ENCODE measurements around the gene RFPL4A.
"Not testable (repeated sequence)": the region's sequence is repeated elsewhere in the genome, so short reads cannot be mapped to it uniquely, and the experiment has no call there.

The RFPL4A gene

GRCh38 chr19:55758797-55759196 is at the start of gene RFPL4A:
RFPL4A (plus strand) TSS chr19:55759097; CDS start chr19:55761801, 2,704 bp downstream.
- DNase-seq (ENCODE audit: low read depth) = not testable (repeated sequence)

GRCh38 chr19:55711719-55712118 is 47.2 kb upstream of the RFPL4A start:
- no peak for DNase-seq (ENCODE audit: low read depth)

GRCh38 chr19:55712804-55713631 is 45.9 kb upstream of the RFPL4A start:
- DNase-seq (ENCODE audit: low read depth) = no peak

GRCh38 chr19:55716531-55716930 is 42.4 kb upstream of the RFPL4A start:
- no peak for DNase-seq (ENCODE audit: low read depth)

GRCh38 chr19:55717251-55717650 is 41.6 kb upstream of the RFPL4A start:
- DNase-seq (ENCODE audit: low read depth) = no peak

GRCh38 chr19:55717879-55718711 is 40.8 kb upstream of the RFPL4A start:
- DNase-seq (ENCODE audit: low read depth) = not testable (repeated sequence)

- no peak for DNase-seq (ENCODE audit: low read depth)
Observed at GRCh38 chr19:55720214-55720746, 38.6 kb upstream of the RFPL4A start.

GRCh38 chr19:55720801-55721200 is 38.1 kb upstream of the RFPL4A start:
- DNase-seq (ENCODE audit: low read depth) = no peak

- DNase-seq (ENCODE audit: low read depth) = no peak
Observed at GRCh38 chr19:55723491-55723890, 35.4 kb upstream of the RFPL4A start.

- DNase-seq (ENCODE audit: low read depth) = not testable (repeated sequence)
Observed at GRCh38 chr19:55730378-55730777, 28.5 kb upstream of the RFPL4A start.

- no peak for DNase-seq (ENCODE audit: low read depth)
Observed at GRCh38 chr19:55738302-55738701, 20.6 kb upstream of the RFPL4A start, which contains the start of gene NLRP9. NLRP9 (minus strand) TSS chr19:55738402; CDS start chr19:55738374, 28 bp downstream.

GRCh38 chr19:55750715-55751114 is 8.2 kb upstream of the RFPL4A start:
- no peak for DNase-seq (ENCODE audit: low read depth)

- DNase-seq (ENCODE audit: low read depth) = no peak
Observed at GRCh38 chr19:55753401-55753800, 5.5 kb upstream of the RFPL4A start.

GRCh38 chr19:55756808-55757207 is 2.1 kb upstream of the RFPL4A start:
- DNase-seq (ENCODE audit: low read depth) = not testable (repeated sequence)

- no peak for DNase-seq (ENCODE audit: low read depth)
Observed at GRCh38 chr19:55766466-55766865, 7.6 kb downstream of the RFPL4A start.

- not testable (repeated sequence) for DNase-seq (ENCODE audit: low read depth)
Observed at GRCh38 chr19:55768818-55769217, 9.9 kb downstream of the RFPL4A start, which contains the start of gene RFPL4AL1. RFPL4AL1 (plus strand) TSS chr19:55769118; CDS start chr19:55771805, 2,687 bp downstream.

GRCh38 chr19:55769632-55770031 is 10.7 kb downstream of the RFPL4A start:
- not testable (repeated sequence) for DNase-seq (ENCODE audit: low read depth)

- no peak for DNase-seq (ENCODE audit: low read depth)
Observed at GRCh38 chr19:55777528-55777927, 18.6 kb downstream of the RFPL4A start.

- DNase-seq (ENCODE audit: low read depth) = no peak
Observed at GRCh38 chr19:55778331-55778730, 19.4 kb downstream of the RFPL4A start.

GRCh38 chr19:55781112-55781511 is 22.2 kb downstream of the RFPL4A start:
- no peak for DNase-seq (ENCODE audit: low read depth)

- no peak for DNase-seq (ENCODE audit: low read depth)
Observed at GRCh38 chr19:55795021-55795420, 36.1 kb downstream of the RFPL4A start.

- DNase-seq (ENCODE audit: low read depth) = no peak
Observed at GRCh38 chr19:55801416-55801815, 42.5 kb downstream of the RFPL4A start.
